GM21447 (cell line): ENCODE measurements around the gene ZSCAN32.

Experiments
- ATAC-seq: cut with Tn5 transposase; IDR thresholded peaks from one replicate; pipeline ENCODE4 v1.9.1; 2021; ENCODE audit not compliant: unreplicated experiment

Gene ZSCAN32

DNA sequence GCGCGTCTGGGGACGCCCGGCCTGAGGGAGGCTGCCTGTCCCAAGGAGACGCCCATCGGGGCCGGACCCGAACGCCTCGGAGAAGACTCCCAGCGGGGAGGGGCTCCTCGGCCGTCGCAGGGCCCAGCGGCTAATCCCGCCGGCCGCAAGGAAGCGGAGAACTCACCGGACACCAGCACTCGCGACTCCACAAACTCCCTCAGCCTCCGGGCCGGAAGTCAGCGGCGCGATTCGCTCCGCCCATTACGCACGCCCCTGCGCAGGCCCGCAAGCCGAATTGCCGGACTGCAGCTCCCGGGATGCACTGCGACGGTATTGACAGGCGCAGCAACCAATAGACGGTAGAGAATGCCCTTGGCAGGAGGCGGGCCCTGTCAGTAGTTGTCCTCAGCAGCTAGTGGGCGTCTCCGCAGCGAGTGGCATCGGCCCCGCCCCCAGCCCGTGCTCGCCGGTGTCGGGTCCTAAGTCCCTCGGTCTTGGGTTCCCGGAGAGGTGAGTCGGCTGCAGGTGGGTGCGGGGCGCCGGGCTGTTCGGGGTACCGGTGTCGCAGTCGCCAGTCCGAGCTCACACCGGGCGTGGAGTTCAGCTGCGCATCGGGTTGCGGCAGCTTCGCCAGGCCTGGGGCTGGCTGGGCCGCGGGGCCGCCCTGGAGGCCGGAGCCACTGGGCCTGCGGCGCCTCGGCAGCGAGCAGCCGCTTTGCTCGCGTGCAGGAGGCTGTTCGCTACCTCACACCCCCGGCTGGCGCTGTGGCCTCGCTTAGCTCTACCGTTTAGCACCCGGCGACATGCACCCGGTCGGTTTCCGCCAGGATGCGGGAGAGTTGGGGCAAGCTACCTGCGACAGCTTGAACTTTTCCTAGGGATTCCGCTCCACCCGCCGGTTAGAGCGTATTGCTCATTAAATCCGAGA lies at the start of gene ZSCAN32, which contains the start of gene ZNF174:
Gene ZSCAN32 (minus strand): TSS at position 226 of the 910 bp plus-strand sequence. CDS start 3,447 bp downstream, outside the sequence.
Gene ZNF174 (plus strand): TSS at position 437 of the 910 bp plus-strand sequence. CDS start 790 bp downstream, outside the sequence.
- peak; percentile 97 for ATAC-seq

GRCh38 chr16:3444032-3444388 lies 43.2 kb upstream of the ZSCAN32 start:
- peak; percentile 33 for ATAC-seq

DNA sequence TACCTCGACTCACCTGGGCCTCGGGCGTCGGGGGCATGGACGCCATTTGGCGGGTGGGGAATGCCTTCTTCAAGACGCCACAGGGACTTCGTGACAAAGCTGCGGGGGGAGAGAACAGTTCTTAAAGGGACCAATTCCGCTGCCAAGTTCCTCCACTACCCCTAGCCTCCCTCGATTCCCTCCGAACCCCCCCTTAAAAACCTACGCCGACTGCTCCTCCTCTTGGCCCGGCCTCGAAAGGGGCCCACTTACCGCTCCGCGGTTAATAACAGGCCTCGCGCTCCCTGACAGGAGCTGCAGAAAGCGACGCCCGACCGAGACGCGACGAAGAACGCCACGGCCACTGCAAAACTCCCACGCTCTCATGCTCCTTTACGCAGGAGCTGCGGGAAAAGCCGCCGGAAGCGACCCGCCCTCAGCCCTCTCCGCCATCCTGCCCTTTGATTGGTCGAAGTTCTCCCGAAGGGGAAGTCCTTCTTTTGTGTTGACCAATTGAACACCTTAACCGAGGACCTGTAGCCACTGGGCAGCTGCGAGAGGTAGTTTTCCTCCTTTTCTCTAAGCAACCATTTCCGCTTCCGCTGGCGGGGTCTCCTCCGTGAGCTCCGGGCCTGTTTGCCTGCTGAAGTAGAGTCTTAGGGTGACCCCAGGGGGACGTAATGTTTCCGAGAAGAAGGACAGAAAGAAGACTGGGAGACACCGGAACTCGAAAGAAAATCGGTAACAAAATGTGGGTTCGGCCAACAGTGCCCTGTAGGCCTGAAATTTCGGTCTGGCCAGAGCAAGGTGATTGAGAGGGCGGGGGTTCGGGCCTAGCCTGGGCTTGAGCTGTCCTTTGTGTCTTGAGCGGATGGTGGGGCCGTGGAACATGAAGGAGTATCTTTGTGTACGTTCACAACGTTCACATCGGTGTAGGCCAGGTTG lies 42.6 kb upstream of the ZSCAN32 start, which contains the start of the genes NAA60 and ZNF597:
Gene NAA60 (plus strand): TSS at position 573 of the 924 bp plus-strand sequence. CDS start 32,548 bp downstream, outside the sequence.
Gene ZNF597 (minus strand): TSS at position 397 of the 924 bp plus-strand sequence. CDS start 351 bp downstream, at position 46.
- ATAC-seq = peak; percentile 89

DNA sequence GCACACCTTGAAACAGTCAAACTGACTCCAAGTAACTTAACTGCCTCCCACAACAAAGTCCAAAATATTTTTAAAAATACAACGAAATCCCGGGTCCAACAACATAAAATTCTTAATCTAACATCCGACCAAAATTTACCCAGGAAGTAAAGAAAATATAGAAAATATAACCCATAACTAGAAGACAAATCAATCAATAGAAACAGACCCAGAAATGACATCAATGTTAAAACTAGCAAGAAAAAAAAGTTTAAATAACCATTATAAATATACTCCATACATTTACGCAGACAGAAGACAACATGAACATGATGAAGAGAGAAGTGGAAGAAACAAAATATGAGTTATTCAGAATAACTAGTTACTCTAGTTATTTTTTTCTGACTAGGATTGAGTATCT lies 38.8 kb upstream of the ZSCAN32 start:
- no peak for ATAC-seq

DNA sequence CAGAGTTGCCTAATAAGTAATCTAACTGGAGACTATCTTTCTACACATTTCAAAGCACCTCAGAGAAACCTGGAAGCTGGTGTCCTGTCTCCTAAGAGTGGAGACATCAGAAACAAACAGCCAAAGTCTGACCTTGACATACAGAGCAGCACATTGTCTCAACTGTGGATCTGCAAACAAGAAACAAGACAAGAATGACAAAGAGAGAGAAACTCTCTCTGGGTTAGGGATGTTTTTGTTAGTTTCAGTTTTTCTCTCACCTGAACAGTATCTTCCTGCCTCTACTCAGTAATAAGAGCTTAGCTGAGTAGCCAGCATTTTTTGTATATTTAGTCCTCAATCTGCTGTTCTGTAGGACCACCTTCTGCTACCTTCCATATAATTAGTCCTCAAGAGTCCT lies 33.6 kb upstream of the ZSCAN32 start:
- no peak for ATAC-seq

DNA sequence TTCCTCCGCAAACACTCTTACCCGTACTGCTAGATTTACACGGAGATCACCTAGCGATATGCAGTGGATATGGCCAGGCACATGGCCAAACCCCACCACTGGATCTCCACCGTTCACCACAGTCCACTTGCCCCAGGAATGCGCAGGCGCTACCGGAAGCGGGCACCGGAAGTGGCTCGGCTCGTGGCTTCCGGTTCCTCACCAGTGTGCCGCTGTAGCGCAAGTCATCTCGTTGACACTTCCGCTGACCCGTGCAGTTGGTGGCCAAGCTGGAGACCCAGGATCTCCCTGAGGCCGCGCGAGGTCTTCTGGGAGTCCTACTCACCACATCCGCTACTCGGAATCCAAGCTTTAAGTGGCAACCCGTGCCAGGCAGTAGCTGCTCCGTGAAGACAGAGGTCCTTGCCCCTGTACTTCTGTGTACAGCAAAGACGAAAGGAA lies 31.0 kb upstream of the ZSCAN32 start:
- ATAC-seq = no peak

DNA sequence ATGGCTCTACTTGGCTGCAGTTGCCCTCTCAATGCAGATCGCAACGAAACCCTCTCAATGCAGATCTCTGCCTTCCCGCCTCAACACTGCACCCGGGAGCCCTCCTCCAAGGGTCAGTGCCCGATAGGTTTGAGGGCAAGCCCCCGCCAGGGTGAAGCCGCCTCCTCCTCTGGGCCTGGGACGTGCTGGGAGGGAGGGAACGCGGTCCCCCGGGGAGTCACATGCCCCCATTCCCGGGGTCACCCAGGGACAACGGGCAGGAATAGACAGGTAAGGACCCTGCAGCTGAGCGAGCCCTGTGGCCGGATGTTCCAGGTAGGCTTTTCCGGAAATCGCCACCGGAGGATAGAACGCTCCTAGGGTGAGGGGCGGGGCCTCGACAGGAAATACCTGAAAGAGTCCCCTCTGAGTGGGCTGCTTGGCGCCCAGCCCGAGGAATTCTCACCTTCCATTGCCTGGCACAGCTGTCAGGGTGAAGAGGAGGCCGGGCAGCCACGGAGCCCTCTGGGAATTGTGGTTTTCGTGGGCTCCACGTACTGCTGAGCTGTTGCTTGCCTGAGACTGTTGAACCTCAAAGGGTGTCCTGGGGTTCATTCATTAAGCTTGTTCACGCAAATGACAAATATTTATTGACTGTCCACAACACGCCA lies 13.1 kb upstream of the ZSCAN32 start:
- no peak for ATAC-seq

DNA sequence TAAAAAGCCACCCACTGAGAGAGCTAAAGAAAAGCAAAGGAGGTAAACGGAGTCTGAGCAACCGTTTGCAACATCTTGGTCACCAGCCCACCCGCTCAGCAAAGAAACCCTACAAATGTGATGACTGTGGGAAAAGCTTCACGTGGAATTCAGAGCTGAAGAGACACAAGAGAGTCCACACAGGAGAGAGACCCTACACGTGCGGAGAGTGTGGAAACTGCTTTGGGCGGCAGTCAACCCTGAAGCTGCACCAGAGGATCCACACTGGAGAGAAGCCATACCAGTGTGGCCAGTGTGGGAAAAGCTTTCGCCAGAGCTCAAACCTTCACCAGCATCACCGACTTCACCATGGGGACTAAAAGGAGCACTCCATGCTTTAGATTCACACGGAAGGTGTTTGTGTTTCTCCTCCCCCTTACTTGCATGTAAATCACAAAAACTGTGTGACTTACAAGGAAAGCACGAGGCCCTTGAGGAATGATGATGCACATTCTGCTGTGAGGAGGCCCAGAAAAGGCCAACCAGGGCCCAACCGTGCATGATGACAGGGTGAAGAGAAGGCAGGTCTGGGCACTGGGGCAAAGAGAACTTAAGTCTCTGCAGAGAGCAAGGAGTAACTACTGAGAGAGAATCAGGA lies 7.9 kb upstream of the ZSCAN32 start:
- no peak for ATAC-seq

GRCh38 chr16:3401719-3402397 lies 1.1 kb upstream of the ZSCAN32 start:
- no peak for ATAC-seq

- ATAC-seq = no peak
Observed at GRCh38 chr16:3400446-3400778, 392 bp downstream of the ZSCAN32 start.

DNA sequence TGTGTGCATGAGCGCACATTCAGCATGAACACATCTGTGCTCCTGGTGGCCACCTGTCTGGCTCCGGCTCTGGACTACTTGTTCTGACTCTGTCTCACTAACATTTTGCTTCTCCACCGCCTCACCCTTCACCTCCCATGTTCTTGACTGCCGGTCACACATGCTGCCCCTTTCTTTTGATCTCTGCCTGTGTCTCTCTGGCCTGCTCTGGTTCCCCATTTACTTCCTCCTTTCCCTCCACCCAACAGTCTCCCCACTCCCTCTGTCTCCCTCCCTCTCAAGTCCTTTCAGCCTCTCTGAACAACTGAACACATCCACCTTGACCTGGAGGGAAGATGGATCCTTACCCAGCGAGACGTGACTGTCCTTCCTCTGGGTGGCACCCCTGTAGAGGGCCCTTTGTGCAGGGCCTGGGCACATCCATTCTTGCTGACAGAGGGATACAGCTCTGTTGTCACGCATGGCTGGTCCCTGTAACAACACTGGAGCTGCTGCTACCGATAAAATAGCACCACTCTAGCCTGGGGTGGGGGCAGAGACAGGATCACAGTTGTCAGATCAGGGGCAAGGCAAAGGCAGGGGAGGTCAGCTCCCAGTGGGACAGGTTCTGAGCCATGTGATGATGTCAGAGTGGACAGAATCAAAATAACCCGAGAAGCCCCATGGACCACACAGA lies 11.0 kb downstream of the ZSCAN32 start:
- ATAC-seq = no peak

GRCh38 chr16:3388325-3388724 lies 12.5 kb downstream of the ZSCAN32 start:
- no peak for ATAC-seq

GRCh38 chr16:3383045-3383448 lies 17.8 kb downstream of the ZSCAN32 start:
- no peak for ATAC-seq

DNA sequence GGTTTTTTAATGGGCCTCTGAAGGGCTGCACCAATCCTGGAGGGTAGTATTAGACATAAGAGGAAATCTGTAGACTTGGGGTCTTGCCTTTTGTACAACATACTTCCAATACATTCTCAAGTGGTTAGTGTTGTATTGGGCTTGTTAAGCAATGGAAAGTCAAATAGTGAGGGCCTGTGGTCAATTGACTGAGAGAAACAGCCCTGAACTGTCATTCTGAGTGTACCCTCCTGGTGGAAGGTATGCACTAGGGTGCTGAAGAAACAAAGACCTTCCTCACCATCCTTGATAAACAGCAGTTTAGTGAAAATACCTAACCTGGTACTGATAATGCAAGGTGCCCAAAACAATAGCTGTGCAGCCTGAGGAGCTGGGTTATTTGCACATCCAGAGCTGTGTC lies 22.9 kb downstream of the ZSCAN32 start:
- ATAC-seq = no peak

GRCh38 chr16:3375680-3376079 lies 25.1 kb downstream of the ZSCAN32 start:
- ATAC-seq = no peak

- no peak for ATAC-seq
Observed at GRCh38 chr16:3369073-3369472, 31.7 kb downstream of the ZSCAN32 start.

GRCh38 chr16:3364774-3365427 lies 35.9 kb downstream of the ZSCAN32 start:
- ATAC-seq = peak; percentile 72

DNA sequence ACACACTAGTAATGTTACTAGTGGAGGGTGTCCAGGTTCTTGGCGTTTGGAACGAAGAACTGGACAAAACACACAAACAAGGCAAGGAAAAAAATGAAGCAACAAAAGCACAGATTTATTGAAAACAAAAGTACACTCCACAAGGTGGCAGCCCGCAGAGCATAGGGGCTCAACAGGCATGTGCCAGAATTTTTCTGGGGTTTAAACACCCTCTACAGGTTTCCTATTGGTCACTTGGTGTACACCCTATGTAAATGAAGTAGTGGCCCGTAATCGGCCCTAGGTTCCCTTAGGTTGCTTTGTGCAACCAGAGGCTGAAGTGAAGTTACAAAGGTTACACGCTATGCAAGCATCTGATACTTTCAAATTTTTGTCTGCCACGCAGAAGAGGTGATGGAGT lies 37.0 kb downstream of the ZSCAN32 start:
- no peak for ATAC-seq

GRCh38 chr16:3362931-3363330 lies 37.9 kb downstream of the ZSCAN32 start:
- ATAC-seq = no peak
